Common myeloid progenitor, CD34-positive (primary cell): ENCODE measurements around the gene BRCC3.

Experiments used
- CTCF ChIA-PET: fragments of 350-600 bp; sonication (Branson Sonifier 250); formaldehyde crosslinking; loops from one replicate; lab custom pipeline; 2021; ENCODE audit warnings: antibody characterized with exemption; lab: Charles Lee
- POLR2A ChIA-PET: fragments of 350-600 bp; sonication (Branson Sonifier 250); formaldehyde crosslinking; loops from one replicate; lab custom pipeline; 2021; ENCODE audit warnings: antibody characterized with exemption; lab: Charles Lee
- DNase-seq, 3 donors: peaks; one replicate each; pipeline versions ENCODE4 v3.0.0 to v3.0.0-alpha.2; 2013
- H3K27ac ChIP-seq, 2 experiments: 1 replicate in 1 of 2; 2 replicates in 1 of 2; pipeline ENCODE4 v1.7.0; 2013; ENCODE audit warnings: inconsistent platforms in 2 of 2, low read length in 2 of 2, mild to moderate bottlenecking in 2 of 2, low read depth in 1 of 2, moderate library complexity in 1 of 2; ENCODE audit not compliant: severe bottlenecking in 2 of 2, insufficient read depth in 1 of 2, poor library complexity in 1 of 2
- H3K27me3 ChIP-seq, 5 experiments: replicated peaks in 2 of 5; 1 replicate in 3 of 5; 2 replicates in 2 of 5; pipeline versions ENCODE4 v1.6.1 to v1.7.0; 2013; ENCODE audit warnings: low read length in 4 of 5, mild to moderate bottlenecking in 2 of 5, moderate library complexity in 2 of 5, inconsistent platforms in 1 of 5; ENCODE audit not compliant: insufficient read depth in 5 of 5, control insufficient read depth in 4 of 5
- H3K36me3 ChIP-seq, 4 experiments: 1 replicate in 2 of 4; 2 replicates in 2 of 4; pipeline versions ENCODE4 v1.6.1 to v1.7.0; 2013; ENCODE audit warnings: low read length in 3 of 4, control low read depth in 1 of 4, mild to moderate bottlenecking in 1 of 4; ENCODE audit not compliant: control insufficient read depth in 4 of 4, insufficient read depth in 4 of 4
- H3K4me1 ChIP-seq, 4 experiments: 1 replicate in 3 of 4; 2 replicates in 1 of 4; pipeline versions ENCODE4 v1.6.1 to v1.7.1; 2013; ENCODE audit warnings: low read length in 3 of 4, mild to moderate bottlenecking in 3 of 4, control low read depth in 1 of 4, inconsistent platforms in 1 of 4, moderate library complexity in 1 of 4; ENCODE audit not compliant: control insufficient read depth in 4 of 4, insufficient read depth in 4 of 4; ENCODE audit errors: control extremely low read depth in 1 of 4
- H3K4me3 ChIP-seq, 7 experiments: 1 replicate in 4 of 7; 2 replicates in 3 of 7; pipeline versions ENCODE4 v1.5.1 to v1.7.0; 2013; ENCODE audit warnings: mild to moderate bottlenecking in 7 of 7, low read length in 6 of 7, moderate library complexity in 6 of 7, inconsistent platforms in 2 of 7, low read depth in 2 of 7, control low read depth in 1 of 7; ENCODE audit not compliant: insufficient read depth in 4 of 7, control insufficient read depth in 1 of 7; ENCODE audit errors: extremely low read depth in 1 of 7
- H3K9me3 ChIP-seq, 5 experiments: 1 replicate in 4 of 5; 2 replicates in 1 of 5; pipeline versions ENCODE4 v1.6.1 to v1.7.1; 2013; ENCODE audit warnings: low read length in 4 of 5, mild to moderate bottlenecking in 2 of 5, inconsistent platforms in 1 of 5, low read depth in 1 of 5, moderate library complexity in 1 of 5; ENCODE audit not compliant: control insufficient read depth in 4 of 5, insufficient read depth in 2 of 5; ENCODE audit errors: control extremely low read depth in 1 of 5
- WGBS: methylation state at CpG from one replicate; pipeline ENCODE4 v1.1.5; 2013; ENCODE audit not compliant: insufficient coverage; 5-methylcytosine and 5-hydroxymethylcytosine counted together

The BRCC3 gene

DNA sequence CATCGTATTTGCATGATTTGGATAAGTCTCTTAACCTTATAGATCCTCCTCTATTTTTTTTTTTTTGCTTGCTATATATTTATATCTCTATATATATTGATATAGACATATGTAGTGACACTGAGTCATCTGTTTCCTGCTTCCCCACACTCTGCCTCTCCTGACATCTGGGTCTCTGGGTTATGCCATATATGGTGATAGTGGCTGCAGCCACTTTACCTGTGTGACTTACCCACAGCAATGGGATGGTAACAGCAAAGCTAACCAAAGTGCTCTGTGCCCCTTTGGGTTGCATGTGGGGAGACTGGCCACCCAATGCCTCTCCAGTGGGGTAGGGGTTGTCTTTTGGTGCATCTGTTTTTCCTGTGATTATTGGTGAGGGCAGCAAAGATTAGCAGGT, 14.8 kb upstream of the BRCC3 start:
- no peaks in the 10 kb centered on the region for H3K27me3 ChIP-seq
- DNase-seq, result no peak
- WGBS, result no CpG with 5 or more reads among the region's 1 CpG
- POLR2A ChIA-PET, result no interaction called here
- CTCF ChIA-PET, result interaction anchor here (0.8 to 2.8 kb wide), 8 partner anchors 29 to 144 kb away, joined by 3 to 14 read pairs (median 4); partner anchors contain the start of gene FUNDC2
- H3K9me3 ChIP-seq, result no peaks in the 10 kb centered on the region
- H3K27ac ChIP-seq, result no peak overlapping the region
- H3K4me1 ChIP-seq, result peaks cover 0 to 6% (median 2%) of the 10 kb centered on the region in 4 experiments
- no peak overlapping the region for H3K4me3 ChIP-seq
- peaks cover 0 to 6% (median 4%) of the 10 kb centered on the region in 4 experiments for H3K36me3 ChIP-seq

- H3K36me3 ChIP-seq, result peaks cover 3 to 7% (median 4%) of the 10 kb centered on the region in 4 experiments
- no peaks in the 10 kb centered on the region for H3K27me3 ChIP-seq
- 24% methylated on average over 23 of the region's 25 CpGs for WGBS
- no peak overlapping the region for H3K27ac ChIP-seq
- ChIA-PET POLR2A (no interaction called here), CTCF (interaction anchor here (0.8 to 2.8 kb wide), 8 partner anchors 30 to 145 kb away, joined by 3 to 14 read pairs (median 4); partner anchors contain the start of gene FUNDC2)
- H3K4me3 ChIP-seq, result peak overlapping the region in 5 of 7 experiments; percentile 30 to 72 (median 50)
- H3K9me3 ChIP-seq, result no peaks in the 10 kb centered on the region
- peak; percentile 48 to 69 (median 58) for DNase-seq
- peaks cover 0 to 6% (median 2%) of the 10 kb centered on the region in 4 experiments for H3K4me1 ChIP-seq
Observed at GRCh38 chrX:155056877-155057792, 14.2 kb upstream of the BRCC3 start.

GRCh38 chrX:155061760-155062159, 9.5 kb upstream of the BRCC3 start:
- no peak for DNase-seq
- Histone ChIP-seq H3K4me3 (no peak overlapping the region), H3K4me1 (peaks cover 0 to 6% (median 2%) of the 10 kb centered on the region in 4 experiments), H3K36me3 (peaks cover 2 to 7% (median 3%) of the 10 kb centered on the region in 4 experiments), H3K27ac (no peak overlapping the region), H3K9me3 (no peaks in the 10 kb centered on the region), H3K27me3 (no peaks in the 10 kb centered on the region)
- POLR2A ChIA-PET, result no interaction called here
- CTCF ChIA-PET, result interaction anchor here (1.9 kb wide), 1 partner anchor 77 kb away, joined by 6 read pairs; no protein-coding TSS in a partner anchor
- WGBS, result 86% methylated on average over 3 of the region's 4 CpGs

GRCh38 chrX:155065035-155065734, 6.1 kb upstream of the BRCC3 start:
- ChIA-PET CTCF (no interaction called here), POLR2A (no interaction called here)
- 90% methylated on average over 7 of the region's 8 CpGs for WGBS
- DNase-seq, result no peak
- no peak overlapping the region for H3K4me3 ChIP-seq
- peaks cover 0 to 8% (median 7%) of the 10 kb centered on the region in 4 experiments for H3K4me1 ChIP-seq
- H3K36me3 ChIP-seq, result peaks cover 2 to 3% (median 3%) of the 10 kb centered on the region in 4 experiments
- H3K27me3 ChIP-seq, result no peaks in the 10 kb centered on the region
- no peak overlapping the region for H3K27ac ChIP-seq
- H3K9me3 ChIP-seq, result no peaks in the 10 kb centered on the region

DNA sequence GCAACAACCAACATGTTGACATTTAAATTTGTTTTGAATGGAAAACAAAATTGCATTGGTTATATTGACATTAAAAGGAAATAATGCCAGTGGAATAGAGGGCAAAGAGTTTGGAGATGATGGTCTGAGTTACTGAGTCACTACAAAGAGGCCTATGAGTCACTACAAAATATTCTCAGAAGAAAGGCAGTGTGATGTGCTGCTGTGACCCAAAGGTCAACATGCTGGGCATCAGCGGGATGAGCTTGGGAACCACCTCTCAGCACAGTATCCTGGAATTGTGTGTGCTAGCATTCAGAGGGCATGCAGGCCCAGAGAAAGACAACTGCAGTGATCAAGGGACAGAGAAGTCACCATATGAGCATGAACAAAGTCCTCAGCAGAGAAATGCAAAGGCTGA, 3.1 kb upstream of the BRCC3 start:
- no peak for DNase-seq
- no peak overlapping the region for H3K27ac ChIP-seq
- POLR2A ChIA-PET, result no interaction called here

GRCh38 chrX:155069414-155069813, 1.9 kb upstream of the BRCC3 start:
- no peak overlapping the region for H3K27ac ChIP-seq
- CTCF ChIA-PET, result interaction anchor here (0.9 kb wide), 1 partner anchor 11 kb away, joined by 3 read pairs; no protein-coding TSS in a partner anchor
- POLR2A ChIA-PET, result no interaction called here
- WGBS, result no CpG with 5 or more reads among the region's 1 CpG
- peak overlapping the region in 4 of 7 experiments; percentile 67 to 85 (median 78) for H3K4me3 ChIP-seq
- H3K4me1 ChIP-seq, result peaks cover 8 to 18% (median 13%) of the 10 kb centered on the region in 4 experiments
- DNase-seq, result no peak
- H3K36me3 ChIP-seq, result peaks cover 0 to 14% (median 5%) of the 10 kb centered on the region in 4 experiments
- no peaks in the 10 kb centered on the region for H3K9me3 ChIP-seq
- H3K27me3 ChIP-seq, result no peaks in the 10 kb centered on the region

More for the DNA sequence above, 3.1 kb upstream of the BRCC3 start:
- H3K4me1 ChIP-seq, result peaks cover 8 to 18% (median 12%) of the 10 kb centered on the region in 4 experiments
- CTCF ChIA-PET, result no interaction called here
- H3K4me3 ChIP-seq, result no peak overlapping the region
- H3K36me3 ChIP-seq, result peaks cover 0 to 3% (median under 1%) of the 10 kb centered on the region in 4 experiments
- 63% methylated on average over 1 of the region's 1 CpG for WGBS
- no peaks in the 10 kb centered on the region for H3K27me3 ChIP-seq
- H3K9me3 ChIP-seq, result no peaks in the 10 kb centered on the region
